Osteocyte (in vitro differentiated cells): ENCODE data around the gene MAPK1. TPM values are rescaled to one million over a fixed set of nuclear protein-coding genes. Genes with fewer than 3 reads are reported as not detected.

Experiments
- DNase-seq: peaks from one replicate; pipeline ENCODE4 v3.0.0; 2021; ENCODE audit warnings: mixed read lengths; ENCODE audit not compliant: unreplicated experiment; ENCODE audit errors: extremely low spot score
- H3K27ac Mint-ChIP-seq: one replicate; pipeline ENCODE4 v1.8.0; 2021; ENCODE audit warnings: mild to moderate bottlenecking, mixed read lengths; ENCODE audit not compliant: unreplicated experiment
- H3K27me3 Mint-ChIP-seq: one replicate; pipeline ENCODE4 v1.8.0; 2021; ENCODE audit warnings: mixed read lengths; ENCODE audit not compliant: unreplicated experiment
- H3K36me3 Mint-ChIP-seq: one replicate; pipeline ENCODE4 v1.8.0; 2021; ENCODE audit warnings: mixed read lengths; ENCODE audit not compliant: unreplicated experiment
- H3K4me1 Mint-ChIP-seq: one replicate; pipeline ENCODE4 v1.8.0; 2021; ENCODE audit warnings: mixed read lengths; ENCODE audit not compliant: unreplicated experiment
- H3K4me3 Mint-ChIP-seq: one replicate; pipeline ENCODE4 v1.8.0; 2021; ENCODE audit warnings: mild to moderate bottlenecking, moderate library complexity, mixed read lengths; ENCODE audit not compliant: unreplicated experiment
- H3K9me3 Mint-ChIP-seq: one replicate; pipeline ENCODE4 v1.8.0; 2021; ENCODE audit warnings: mixed read lengths; ENCODE audit not compliant: unreplicated experiment
- CTCF ChIP-seq: fragments of 200-600 bp; sonication (generic); IDR thresholded peaks from 2 replicates; pipeline ENCODE4 v1.5.0; 2021; ENCODE audit warnings: antibody characterized with exemption, mild to moderate bottlenecking, moderate library complexity
- total RNA-seq: library from RNA; stranded (reverse); gene quantifications from 2 replicates; pipeline ENCODE4 v1.2.1, GENCODE V29; 2021

The MAPK1 gene
- total RNA-seq, 1 donor from 2014 or later: 159 TPM

- H3K9me3 Mint-ChIP-seq: no peaks in the 10 kb centered on the region
- no peak for TF ChIP-seq CTCF
- H3K27me3 Mint-ChIP-seq: no peaks in the 10 kb centered on the region
- H3K4me1 Mint-ChIP-seq: no peaks in the 10 kb centered on the region
- H3K36me3 Mint-ChIP-seq: peaks cover 63% of the 10 kb centered on the region
- H3K4me3 Mint-ChIP-seq: no peak overlapping the region
- no peak for DNase-seq
- no peak overlapping the region for H3K27ac Mint-ChIP-seq
Measured at GRCh38 chr22:21768435-21768834, 99.0 kb downstream of the MAPK1 start.

- no peaks in the 10 kb centered on the region for H3K27me3 Mint-ChIP-seq
- H3K9me3 Mint-ChIP-seq: no peaks in the 10 kb centered on the region
- H3K4me1 Mint-ChIP-seq: no peaks in the 10 kb centered on the region
- no peak for TF ChIP-seq CTCF
- H3K27ac Mint-ChIP-seq: peak overlapping the region; percentile 50
- H3K36me3 Mint-ChIP-seq: peaks cover 58% of the 10 kb centered on the region
- no peak for DNase-seq
- no peak overlapping the region for H3K4me3 Mint-ChIP-seq
Measured at GRCh38 chr22:21766691-21767462, 100.6 kb downstream of the MAPK1 start.

GRCh38 chr22:21765909-21766529 is 101.4 kb downstream of the MAPK1 start:
- Mint-ChIP-seq H3K27ac (no peak overlapping the region), H3K27me3 (no peaks in the 10 kb centered on the region), H3K4me1 (peaks cover 4% of the 10 kb centered on the region), H3K9me3 (no peaks in the 10 kb centered on the region), H3K4me3 (no peak overlapping the region), H3K36me3 (peaks cover 54% of the 10 kb centered on the region)
- TF ChIP-seq CTCF: no peak
- DNase-seq: no peak

- H3K4me1 Mint-ChIP-seq: peaks cover 6% of the 10 kb centered on the region
- H3K27me3 Mint-ChIP-seq: no peaks in the 10 kb centered on the region
- DNase-seq: no peak
- H3K27ac Mint-ChIP-seq: no peak overlapping the region
- no peaks in the 10 kb centered on the region for H3K9me3 Mint-ChIP-seq
- peaks cover 49% of the 10 kb centered on the region for H3K36me3 Mint-ChIP-seq
- TF ChIP-seq CTCF: no peak
- H3K4me3 Mint-ChIP-seq: no peak overlapping the region
Measured at GRCh38 chr22:21764038-21764804, 103.2 kb downstream of the MAPK1 start.
